ENCODE data around the gene RAD51D.

RAD51D gene

GRCh38 chr17:35101036-35101435 is 18.6 kb downstream of the RAD51D start:
- DNase-seq (no peak), ATAC-seq (ENCODE audit: insufficient read depth, low read depth) (no peak)
- peaks cover 78% of the 10 kb centered on the region for H3K36me3 ChIP-seq (ENCODE audit: insufficient read depth, low read length)
- TF ChIP-seq EZH2 (IDR thresholded peaks at IDR 0.05; ENCODE audit: borderline replicate concordance, low read depth, low read length, severe bottlenecking) (no peak), CTCF (IDR thresholded peaks at IDR 0.05; ENCODE audit: borderline replicate concordance, extremely low read depth, low read length, poor library complexity, severe bottlenecking) (no peak)
- no peak overlapping the region for H3K27ac ChIP-seq (ENCODE audit: low read length)
- H3K4me1 ChIP-seq (ENCODE audit: insufficient read depth, low read length) = no peaks in the 10 kb centered on the region
- no peaks in the 10 kb centered on the region for H3K79me2 ChIP-seq (ENCODE audit: insufficient read depth, low read length)
- H4K20me1 ChIP-seq (ENCODE audit: insufficient read depth, low read length) = no peaks in the 10 kb centered on the region
- H2AFZ ChIP-seq (ENCODE audit: low read depth, low read length) = no peak overlapping the region
- H3K9ac ChIP-seq (ENCODE audit: low read depth, low read length) = no peak overlapping the region
- H3K9me3 ChIP-seq (ENCODE audit: insufficient read depth, low read length, severe bottlenecking) = no peaks in the 10 kb centered on the region
- H3K4me2 ChIP-seq (ENCODE audit: insufficient read depth, low read length) = no peak overlapping the region
- H3K4me3 ChIP-seq (ENCODE audit: low read depth in 1 of 2, low read length in 2 of 2) = no peak overlapping the region
- H3K27me3 ChIP-seq (ENCODE audit: insufficient read depth, low read length, poor library complexity) = no peaks in the 10 kb centered on the region

- no peak overlapping the region for H3K4me3 ChIP-seq (ENCODE audit: low read depth in 1 of 2, low read length in 2 of 2)
- no peak for ATAC-seq (ENCODE audit: insufficient read depth, low read depth)
- H3K9me3 ChIP-seq (ENCODE audit: insufficient read depth, low read length, severe bottlenecking) = no peaks in the 10 kb centered on the region
- no peak overlapping the region for H3K27ac ChIP-seq (ENCODE audit: low read length)
- H4K20me1 ChIP-seq (ENCODE audit: insufficient read depth, low read length) = no peaks in the 10 kb centered on the region
- H3K79me2 ChIP-seq (ENCODE audit: insufficient read depth, low read length) = no peaks in the 10 kb centered on the region
- DNase-seq = no peak
- H2AFZ ChIP-seq (ENCODE audit: low read depth, low read length) = no peak overlapping the region
- no peak for TF ChIP-seq CTCF (IDR thresholded peaks at IDR 0.05; ENCODE audit: borderline replicate concordance, extremely low read depth, low read length, poor library complexity, severe bottlenecking)
- TF ChIP-seq EZH2 (IDR thresholded peaks at IDR 0.05; ENCODE audit: borderline replicate concordance, low read depth, low read length, severe bottlenecking) = no peak
- H3K4me1 ChIP-seq (ENCODE audit: insufficient read depth, low read length) = no peaks in the 10 kb centered on the region
- H3K4me2 ChIP-seq (ENCODE audit: insufficient read depth, low read length) = no peak overlapping the region
- peaks cover 67% of the 10 kb centered on the region for H3K36me3 ChIP-seq (ENCODE audit: insufficient read depth, low read length)
- H3K9ac ChIP-seq (ENCODE audit: low read depth, low read length) = no peak overlapping the region
- no peaks in the 10 kb centered on the region for H3K27me3 ChIP-seq (ENCODE audit: insufficient read depth, low read length, poor library complexity)
Measured at GRCh38 chr17:35099908-35100307, 19.8 kb downstream of the RAD51D start.

GRCh38 chr17:35097776-35098175 is 21.9 kb downstream of the RAD51D start:
- H4K20me1 ChIP-seq (ENCODE audit: insufficient read depth, low read length) = no peaks in the 10 kb centered on the region
- no peak overlapping the region for H3K4me2 ChIP-seq (ENCODE audit: insufficient read depth, low read length)
- no peak overlapping the region for H2AFZ ChIP-seq (ENCODE audit: low read depth, low read length)
- H3K4me3 ChIP-seq (ENCODE audit: low read depth in 1 of 2, low read length in 2 of 2) = no peak overlapping the region
- TF ChIP-seq EZH2 (IDR thresholded peaks at IDR 0.05; ENCODE audit: borderline replicate concordance, low read depth, low read length, severe bottlenecking) = no peak
- TF ChIP-seq CTCF (IDR thresholded peaks at IDR 0.05; ENCODE audit: borderline replicate concordance, extremely low read depth, low read length, poor library complexity, severe bottlenecking) = no peak
- DNase-seq (no peak), ATAC-seq (ENCODE audit: insufficient read depth, low read depth) (0 out of 3 replicates have a peak, but pooled peaks have one; percentile 10)
- no peaks in the 10 kb centered on the region for H3K4me1 ChIP-seq (ENCODE audit: insufficient read depth, low read length)
- H3K79me2 ChIP-seq (ENCODE audit: insufficient read depth, low read length) = no peaks in the 10 kb centered on the region
- 0 out of 2 replicates have a peak overlapping the region, but pooled peaks have one; percentile 22 for H3K27ac ChIP-seq (ENCODE audit: low read length)
- H3K9me3 ChIP-seq (ENCODE audit: insufficient read depth, low read length, severe bottlenecking) = no peaks in the 10 kb centered on the region
- peaks cover 49% of the 10 kb centered on the region for H3K36me3 ChIP-seq (ENCODE audit: insufficient read depth, low read length)
- H3K27me3 ChIP-seq (ENCODE audit: insufficient read depth, low read length, poor library complexity) = no peaks in the 10 kb centered on the region
- no peak overlapping the region for H3K9ac ChIP-seq (ENCODE audit: low read depth, low read length)

GRCh38 chr17:35095741-35096140 is 23.9 kb downstream of the RAD51D start:
- no peak for DNase-seq
- Histone ChIP-seq H3K79me2 (ENCODE audit: insufficient read depth, low read length) (no peaks in the 10 kb centered on the region), H3K4me1 (ENCODE audit: insufficient read depth, low read length) (no peaks in the 10 kb centered on the region), H4K20me1 (ENCODE audit: insufficient read depth, low read length) (no peaks in the 10 kb centered on the region), H3K27me3 (ENCODE audit: insufficient read depth, low read length, poor library complexity) (no peaks in the 10 kb centered on the region), H2AFZ (ENCODE audit: low read depth, low read length) (no peak overlapping the region), H3K9me3 (ENCODE audit: insufficient read depth, low read length, severe bottlenecking) (no peaks in the 10 kb centered on the region), H3K4me2 (ENCODE audit: insufficient read depth, low read length) (no peak overlapping the region), H3K4me3 (ENCODE audit: low read depth in 1 of 2, low read length in 2 of 2) (no peak overlapping the region), H3K27ac (ENCODE audit: low read length) (no peak overlapping the region), H3K36me3 (ENCODE audit: insufficient read depth, low read length) (peaks cover 31% of the 10 kb centered on the region), H3K9ac (ENCODE audit: low read depth, low read length) (no peak overlapping the region)
- TF ChIP-seq CTCF (IDR thresholded peaks at IDR 0.05; ENCODE audit: borderline replicate concordance, extremely low read depth, low read length, poor library complexity, severe bottlenecking) (no peak), EZH2 (IDR thresholded peaks at IDR 0.05; ENCODE audit: borderline replicate concordance, low read depth, low read length, severe bottlenecking) (no peak)
- ATAC-seq (ENCODE audit: insufficient read depth, low read depth) = no peak

Data from DND-41 (cell line).